Measurements from ENCODE around the gene TMEM82. TPM values are rescaled to one million over a fixed set of nuclear protein-coding genes. Genes with fewer than 3 reads are reported as not detected.

The TMEM82 gene
- total RNA-seq, 1 donor from 2014 or later, result 1.4 TPM

DNA sequence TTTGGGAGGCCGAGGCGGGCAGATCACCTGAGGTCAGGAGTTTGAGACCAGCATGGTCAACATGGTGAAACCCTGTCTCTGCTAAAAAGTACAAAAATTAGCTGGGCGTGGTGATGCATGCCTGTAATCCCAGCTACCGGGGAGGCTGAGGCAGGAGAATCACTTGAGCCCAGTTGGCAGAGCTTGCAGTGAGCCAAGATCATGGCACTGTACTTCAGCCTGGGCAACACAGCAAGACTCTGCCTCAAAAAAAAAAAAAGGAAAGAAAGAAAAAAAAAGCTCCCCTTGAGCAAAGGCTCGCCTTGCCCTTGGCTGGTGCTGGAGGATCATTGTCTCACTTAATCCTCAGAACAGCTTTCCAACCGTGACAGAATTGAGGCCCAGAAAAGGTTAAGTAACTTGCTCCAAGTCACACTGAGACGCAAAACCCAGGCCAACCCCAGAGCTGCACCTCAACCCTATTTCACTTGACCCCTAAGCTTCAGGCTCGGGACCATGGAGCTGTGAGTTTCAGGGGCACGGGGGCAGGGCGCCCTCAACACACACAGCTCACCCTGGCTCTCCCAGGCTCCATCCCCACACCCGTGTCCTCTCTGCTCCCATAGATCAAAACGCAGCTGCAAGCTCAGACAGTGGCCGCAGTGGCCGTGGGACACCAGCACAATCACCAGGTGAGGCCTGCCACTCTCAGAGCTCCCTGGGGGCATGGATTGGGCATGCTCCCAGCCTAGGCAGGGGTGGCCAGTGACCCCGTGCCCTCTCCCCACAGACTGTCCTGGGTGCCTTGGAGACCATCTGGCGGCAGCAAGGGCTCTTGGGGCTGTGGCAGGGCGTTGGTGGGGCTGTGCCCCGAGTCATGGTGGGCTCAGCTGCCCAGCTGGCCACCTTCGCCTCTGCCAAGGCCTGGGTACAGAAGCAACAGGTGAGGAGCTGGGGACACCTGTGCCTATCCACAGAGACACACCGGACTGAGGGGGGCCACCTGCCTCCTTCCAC is 4.7 kb upstream of the TMEM82 start:
- peak overlapping the region; percentile 87 for H3K27ac Mint-ChIP-seq
- H3K9me3 Mint-ChIP-seq (ENCODE audit: low read depth), result no peaks in the 10 kb centered on the region

DNA sequence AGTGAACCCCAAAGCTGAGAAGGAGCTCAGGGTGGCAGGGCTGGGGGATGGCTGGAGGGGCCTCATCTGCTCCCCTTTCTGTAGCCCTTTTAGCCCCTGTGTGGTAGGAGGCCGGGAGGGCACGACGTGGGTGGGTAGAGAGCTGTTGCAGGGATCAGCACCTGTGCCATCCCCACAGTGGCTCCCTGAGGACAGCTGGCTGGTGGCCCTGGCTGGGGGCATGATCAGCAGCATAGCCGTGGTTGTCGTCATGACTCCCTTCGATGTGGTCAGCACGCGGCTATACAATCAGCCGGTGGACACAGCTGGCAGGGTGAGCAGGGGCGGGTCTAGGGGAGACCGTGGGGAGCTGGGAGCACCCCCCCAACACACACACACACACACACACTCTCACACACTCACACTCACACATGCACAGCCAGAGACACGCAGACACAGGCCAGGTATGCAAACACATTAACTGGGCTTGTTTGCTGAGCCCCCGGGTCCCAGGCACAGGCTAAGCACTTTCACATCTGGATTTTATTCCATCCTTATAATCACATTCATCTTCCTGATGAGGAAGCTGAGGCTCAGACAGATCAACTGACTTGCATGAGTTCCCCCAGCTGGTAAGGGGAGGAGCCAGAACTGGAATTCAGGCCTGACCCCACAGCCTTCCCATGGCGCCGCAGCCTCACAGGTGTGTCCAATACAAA is 3.7 kb upstream of the TMEM82 start:
- no peak overlapping the region for H3K4me3 Mint-ChIP-seq (ENCODE audit: low read depth)
- H3K27ac Mint-ChIP-seq, result no peak overlapping the region
- peaks cover 16% of the 10 kb centered on the region for H3K4me1 Mint-ChIP-seq (ENCODE audit: low read depth)
- no peaks in the 10 kb centered on the region for H3K36me3 Mint-ChIP-seq (ENCODE audit: insufficient read depth)
- no peak for DNase-seq (ENCODE audit: low spot score, unreplicated experiment)
- H3K27me3 Mint-ChIP-seq, result no peaks in the 10 kb centered on the region
- no peak for TF ChIP-seq CTCF (IDR thresholded peaks at IDR 0.05; ENCODE audit: unreplicated experiment)
- no peaks in the 10 kb centered on the region for H3K9me3 Mint-ChIP-seq (ENCODE audit: low read depth)

More for the DNA sequence above, 4.7 kb upstream of the TMEM82 start:
- peaks cover 4% of the 10 kb centered on the region for H3K36me3 Mint-ChIP-seq (ENCODE audit: insufficient read depth)
- no peak for TF ChIP-seq CTCF (IDR thresholded peaks at IDR 0.05; ENCODE audit: unreplicated experiment)
- H3K4me1 Mint-ChIP-seq (ENCODE audit: low read depth), result peaks cover 16% of the 10 kb centered on the region
- no peaks in the 10 kb centered on the region for H3K27me3 Mint-ChIP-seq
- no peak overlapping the region for H3K4me3 Mint-ChIP-seq (ENCODE audit: low read depth)
- no peak for DNase-seq (ENCODE audit: low spot score, unreplicated experiment)

DNA sequence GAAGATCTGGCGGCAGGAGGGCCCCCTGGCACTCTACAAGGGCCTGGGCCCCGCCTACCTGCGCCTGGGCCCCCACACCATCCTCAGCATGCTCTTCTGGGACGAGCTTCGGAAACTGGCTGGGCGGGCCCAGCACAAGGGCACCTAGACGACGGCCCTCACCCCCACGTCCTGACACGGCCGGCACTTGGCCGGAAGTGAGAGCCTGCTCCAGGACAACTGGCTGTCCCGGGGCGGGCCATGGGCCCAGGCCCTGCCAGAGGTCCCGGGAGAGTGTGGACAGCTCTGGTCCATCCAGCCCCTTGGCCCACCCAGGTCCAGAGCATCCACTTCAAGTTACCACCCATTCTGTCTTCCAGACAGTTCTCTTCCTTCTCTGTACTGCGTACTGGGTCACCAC is 3.0 kb upstream of the TMEM82 start:
- H3K27ac Mint-ChIP-seq, result no peak overlapping the region

GRCh38 chr1:15739745-15740144 is 2.6 kb upstream of the TMEM82 start:
- Mint-ChIP-seq H3K4me1 (ENCODE audit: low read depth) (peaks cover 13% of the 10 kb centered on the region), H3K4me3 (ENCODE audit: low read depth) (no peak overlapping the region), H3K36me3 (ENCODE audit: insufficient read depth) (no peaks in the 10 kb centered on the region), H3K27me3 (no peaks in the 10 kb centered on the region), H3K27ac (no peak overlapping the region), H3K9me3 (ENCODE audit: low read depth) (no peaks in the 10 kb centered on the region)
- peak; percentile 28 for TF ChIP-seq CTCF (IDR thresholded peaks at IDR 0.05; ENCODE audit: unreplicated experiment)
- no peak for DNase-seq (ENCODE audit: low spot score, unreplicated experiment)

More for the DNA sequence above, 3.0 kb upstream of the TMEM82 start:
- Mint-ChIP-seq H3K9me3 (ENCODE audit: low read depth) (no peaks in the 10 kb centered on the region), H3K4me3 (ENCODE audit: low read depth) (no peak overlapping the region), H3K36me3 (ENCODE audit: insufficient read depth) (no peaks in the 10 kb centered on the region), H3K4me1 (ENCODE audit: low read depth) (peaks cover 16% of the 10 kb centered on the region), H3K27me3 (no peaks in the 10 kb centered on the region)
- no peak for TF ChIP-seq CTCF (IDR thresholded peaks at IDR 0.05; ENCODE audit: unreplicated experiment)
- DNase-seq (ENCODE audit: low spot score, unreplicated experiment), result no peak

All from progenitor cell of endocrine pancreas (in vitro differentiated cells).